Chondrocyte (in vitro differentiated cells): ENCODE measurements around the gene CYP27B1. TPM values are rescaled to one million over a fixed set of nuclear protein-coding genes. Genes with fewer than 3 reads are reported as not detected.

ENCODE experiments used
- DNase-seq: peaks from one replicate; pipeline ENCODE4 v3.0.0; 2021; ENCODE audit warnings: mixed read lengths, low spot score
- H3K27ac Mint-ChIP-seq: one replicate; pipeline ENCODE4 v1.8.0; 2021; ENCODE audit warnings: mild to moderate bottlenecking, moderate library complexity, mixed read lengths; ENCODE audit not compliant: unreplicated experiment
- H3K27me3 Mint-ChIP-seq: 2 replicates; pipeline ENCODE4 v1.8.0; 2021; ENCODE audit warnings: low read depth, mixed read lengths
- H3K36me3 Mint-ChIP-seq: 2 replicates; pipeline ENCODE4 v1.8.0; 2021; ENCODE audit warnings: low read depth, mixed read lengths
- H3K4me1 Mint-ChIP-seq: 2 replicates; pipeline ENCODE4 v1.8.0; 2021; ENCODE audit warnings: low read depth, mild to moderate bottlenecking, mixed read lengths
- H3K4me3 Mint-ChIP-seq: one replicate; pipeline ENCODE4 v1.8.0; 2021; ENCODE audit warnings: mild to moderate bottlenecking, moderate library complexity, mixed read lengths; ENCODE audit not compliant: unreplicated experiment
- H3K9me3 Mint-ChIP-seq: 2 replicates; pipeline ENCODE4 v1.8.0; 2021; ENCODE audit warnings: low read depth, mixed read lengths
- total RNA-seq: library from RNA; stranded (reverse); gene quantifications from 3 replicates; pipeline ENCODE4 v1.2.1, GENCODE V29; 2021
- TF ChIP-seq, protein P1 (sequence below): fragments of 200-600 bp; sonication (generic); IDR thresholded peaks from 2 replicates; pipeline ENCODE4 v1.5.0; 2021; ENCODE audit warnings: antibody characterized with exemption, mild to moderate bottlenecking, moderate library complexity

The CYP27B1 gene
- total RNA-seq, 1 donor from 2014 or later: 3.2 TPM

DNA sequence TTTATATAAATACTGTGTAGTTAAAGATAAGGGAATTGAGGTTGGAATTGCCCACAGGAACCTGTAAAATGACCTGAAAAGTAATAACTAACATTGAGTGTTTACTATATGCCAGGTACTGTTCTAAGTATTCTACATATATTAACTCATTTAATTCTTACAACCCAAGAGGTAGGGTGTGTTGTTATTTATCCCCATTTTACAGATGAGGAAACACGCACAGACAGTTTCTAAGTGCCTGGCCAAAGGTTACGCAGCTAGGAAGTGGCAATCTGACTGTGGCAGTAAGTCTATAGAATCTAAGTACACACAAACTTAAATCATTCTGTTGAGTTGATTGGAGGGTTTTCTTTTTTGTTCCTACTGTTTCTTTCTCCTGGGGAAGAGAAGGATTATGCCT, 23.1 kb downstream of the CYP27B1 start:
- Mint-ChIP-seq H3K4me3 (peak overlapping the region; percentile 95), H3K27ac (no peak overlapping the region), H3K4me1 (peaks cover 26% of the 10 kb centered on the region), H3K36me3 (peaks cover 16% of the 10 kb centered on the region), H3K9me3 (no peaks in the 10 kb centered on the region), H3K27me3 (peaks cover 22% of the 10 kb centered on the region)
- TF ChIP-seq, protein P1, sequence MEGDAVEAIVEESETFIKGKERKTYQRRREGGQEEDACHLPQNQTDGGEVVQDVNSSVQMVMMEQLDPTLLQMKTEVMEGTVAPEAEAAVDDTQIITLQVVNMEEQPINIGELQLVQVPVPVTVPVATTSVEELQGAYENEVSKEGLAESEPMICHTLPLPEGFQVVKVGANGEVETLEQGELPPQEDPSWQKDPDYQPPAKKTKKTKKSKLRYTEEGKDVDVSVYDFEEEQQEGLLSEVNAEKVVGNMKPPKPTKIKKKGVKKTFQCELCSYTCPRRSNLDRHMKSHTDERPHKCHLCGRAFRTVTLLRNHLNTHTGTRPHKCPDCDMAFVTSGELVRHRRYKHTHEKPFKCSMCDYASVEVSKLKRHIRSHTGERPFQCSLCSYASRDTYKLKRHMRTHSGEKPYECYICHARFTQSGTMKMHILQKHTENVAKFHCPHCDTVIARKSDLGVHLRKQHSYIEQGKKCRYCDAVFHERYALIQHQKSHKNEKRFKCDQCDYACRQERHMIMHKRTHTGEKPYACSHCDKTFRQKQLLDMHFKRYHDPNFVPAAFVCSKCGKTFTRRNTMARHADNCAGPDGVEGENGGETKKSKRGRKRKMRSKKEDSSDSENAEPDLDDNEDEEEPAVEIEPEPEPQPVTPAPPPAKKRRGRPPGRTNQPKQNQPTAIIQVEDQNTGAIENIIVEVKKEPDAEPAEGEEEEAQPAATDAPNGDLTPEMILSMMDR: no peak
- no peak for DNase-seq

DNA sequence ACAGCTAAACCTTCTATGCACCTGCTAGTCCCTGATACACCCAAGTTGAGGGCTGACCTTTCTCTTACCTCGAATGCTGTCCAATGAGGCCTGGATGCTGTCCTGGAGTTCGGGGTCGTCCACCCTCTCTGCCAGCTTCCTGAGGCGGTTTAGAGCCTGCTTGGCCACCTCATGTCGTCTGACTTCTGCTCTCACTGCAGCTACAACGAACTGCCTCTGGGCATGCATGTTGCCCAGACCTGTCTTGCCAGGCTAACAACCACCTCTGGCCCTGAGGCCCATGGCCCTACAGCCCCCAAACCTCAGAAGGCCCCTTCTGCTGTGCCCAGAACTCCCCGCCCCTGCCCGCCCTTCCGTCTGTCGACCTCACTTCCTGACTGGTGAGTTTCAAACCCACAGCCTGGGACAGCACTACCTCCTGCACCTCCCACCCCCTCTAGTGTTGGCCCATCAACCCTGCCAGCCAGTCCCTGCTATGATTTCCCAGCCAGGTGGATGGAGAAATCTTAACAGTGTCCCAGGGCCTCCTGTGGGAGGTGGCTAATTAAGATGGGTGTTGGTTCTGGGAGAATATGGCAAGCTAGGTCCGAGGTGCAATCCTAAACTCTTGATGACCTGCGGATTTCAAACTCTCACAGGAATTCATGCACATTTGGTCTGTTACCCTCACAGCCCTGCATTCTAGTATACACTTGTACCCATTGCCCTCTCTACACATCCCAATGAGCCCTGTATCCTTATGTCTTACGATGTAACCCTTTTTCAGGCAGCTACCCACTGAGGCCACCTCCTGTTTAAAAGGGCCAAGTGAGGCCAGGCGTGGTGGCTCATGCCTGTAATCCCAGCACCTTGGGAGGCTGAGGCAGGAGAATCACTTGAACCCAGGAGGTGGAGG, 24.8 kb downstream of the CYP27B1 start:
- TF ChIP-seq, protein P1: no peak
- DNase-seq: no peak
- Mint-ChIP-seq H3K4me3 (no peak overlapping the region), H3K9me3 (no peaks in the 10 kb centered on the region), H3K4me1 (peaks cover 27% of the 10 kb centered on the region), H3K27me3 (peaks cover 23% of the 10 kb centered on the region), H3K36me3 (peaks cover 8% of the 10 kb centered on the region), H3K27ac (no peak overlapping the region)

DNA sequence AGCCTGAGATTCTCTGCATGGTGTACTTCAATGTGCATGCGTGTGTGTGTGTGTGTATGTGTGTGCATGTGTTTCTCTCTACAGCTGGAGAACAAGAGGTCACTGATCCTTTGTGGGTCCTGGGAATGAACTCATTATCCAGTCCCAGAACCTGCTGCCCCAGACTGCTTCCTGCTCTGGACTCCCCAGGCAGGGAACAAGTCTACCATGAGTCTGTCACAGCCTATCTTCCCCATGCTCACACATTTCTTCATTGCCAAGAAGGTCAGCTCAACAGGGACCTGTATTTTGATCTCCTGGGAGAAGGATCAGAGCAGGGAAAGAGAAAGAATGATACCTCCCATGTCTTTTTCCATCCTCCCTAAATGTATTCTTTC, 25.5 kb downstream of the CYP27B1 start:
- DNase-seq: no peak
- no peak overlapping the region for H3K27ac Mint-ChIP-seq
- peaks cover 2% of the 10 kb centered on the region for H3K36me3 Mint-ChIP-seq
- TF ChIP-seq, protein P1: no peak
- H3K4me3 Mint-ChIP-seq: no peak overlapping the region
- peaks cover 30% of the 10 kb centered on the region for H3K27me3 Mint-ChIP-seq
- H3K4me1 Mint-ChIP-seq: peaks cover 33% of the 10 kb centered on the region
- no peaks in the 10 kb centered on the region for H3K9me3 Mint-ChIP-seq

DNA sequence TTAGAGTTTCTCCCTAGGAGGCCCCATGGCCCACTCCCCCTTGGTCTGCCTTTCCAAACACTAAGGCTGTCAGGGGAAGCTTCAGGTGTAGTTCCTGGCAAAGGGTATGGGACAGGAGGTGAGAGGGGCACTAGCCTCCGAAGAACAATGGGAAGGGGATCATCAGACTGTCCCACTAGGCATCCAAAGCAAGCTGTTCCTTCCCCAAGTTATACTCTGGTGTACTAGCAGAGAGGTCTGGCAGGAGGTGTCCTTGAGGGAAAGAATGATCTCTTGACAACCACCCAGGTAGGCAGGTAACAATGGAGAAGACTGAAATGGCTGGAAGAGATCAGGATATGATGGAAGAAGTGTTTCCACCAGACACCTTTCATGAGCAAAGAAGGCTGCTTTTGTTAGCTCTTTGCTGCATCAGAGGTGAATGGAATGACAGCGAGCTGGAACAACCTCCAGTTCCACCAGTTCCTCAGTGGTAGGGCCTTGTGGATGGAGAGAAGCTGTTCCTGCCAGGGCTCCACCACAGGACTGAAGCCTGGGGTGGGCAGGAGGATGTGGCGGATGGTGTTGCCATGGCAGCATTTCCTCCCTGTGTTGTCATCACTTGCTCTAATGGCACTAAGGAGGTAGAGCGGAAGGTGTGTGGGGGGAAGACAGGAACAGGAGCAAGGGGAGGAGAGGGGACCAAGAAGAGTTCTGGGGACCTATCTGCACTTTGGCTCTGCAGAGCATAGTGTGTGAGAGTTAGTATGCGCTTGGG, 26.0 kb downstream of the CYP27B1 start:
- H3K9me3 Mint-ChIP-seq: no peaks in the 10 kb centered on the region
- no peak overlapping the region for H3K4me3 Mint-ChIP-seq
- H3K4me1 Mint-ChIP-seq: peaks cover 31% of the 10 kb centered on the region
- H3K27me3 Mint-ChIP-seq: peaks cover 33% of the 10 kb centered on the region
- H3K36me3 Mint-ChIP-seq: no peaks in the 10 kb centered on the region
- H3K27ac Mint-ChIP-seq: no peak overlapping the region
- TF ChIP-seq, protein P1: no peak
- no peak for DNase-seq

DNA sequence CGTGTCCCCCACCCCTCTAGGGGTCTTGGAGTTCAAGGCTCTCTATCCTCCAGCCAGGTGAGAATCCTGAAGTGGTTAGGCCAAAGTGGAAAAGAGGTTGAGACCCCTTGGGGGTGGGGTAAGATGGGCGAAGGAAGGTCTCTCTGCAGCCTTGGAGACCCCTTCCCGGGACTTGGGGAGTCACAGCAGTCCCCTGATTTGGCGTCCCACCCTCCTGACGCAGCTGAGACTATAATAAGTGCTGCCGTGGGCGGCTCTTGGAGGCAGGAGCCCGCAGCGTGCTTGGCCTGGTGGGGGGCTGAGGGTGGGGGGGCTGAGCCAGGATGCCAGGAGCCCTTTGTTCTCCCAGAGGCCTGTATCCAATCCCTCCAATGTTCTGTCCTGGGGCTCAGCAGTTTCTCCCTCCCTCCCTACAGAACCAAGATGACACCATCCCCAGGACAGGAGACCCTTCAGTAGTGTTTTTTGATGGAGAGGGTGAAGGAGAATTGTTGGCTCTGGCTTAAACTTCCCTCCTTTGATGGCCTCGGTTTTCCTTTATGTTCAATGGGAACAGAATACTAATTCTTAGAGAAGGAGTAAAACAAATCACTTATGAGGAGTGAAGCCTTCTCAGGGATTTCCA, 26.9 kb downstream of the CYP27B1 start:
- Mint-ChIP-seq H3K4me1 (peaks cover 30% of the 10 kb centered on the region), H3K4me3 (no peak overlapping the region), H3K36me3 (no peaks in the 10 kb centered on the region), H3K9me3 (no peaks in the 10 kb centered on the region), H3K27me3 (peaks cover 35% of the 10 kb centered on the region), H3K27ac (no peak overlapping the region)
- DNase-seq: no peak
- TF ChIP-seq, protein P1: no peak
